ENCODE data around the gene ST6GALNAC4. TPM values are rescaled to one million over a fixed set of nuclear protein-coding genes. Genes with fewer than 3 reads are reported as not detected.

Gene ST6GALNAC4
- polyA plus RNA-seq, 4 donors, result 10.4 to 17.2 (median 13.7) TPM

DNA sequence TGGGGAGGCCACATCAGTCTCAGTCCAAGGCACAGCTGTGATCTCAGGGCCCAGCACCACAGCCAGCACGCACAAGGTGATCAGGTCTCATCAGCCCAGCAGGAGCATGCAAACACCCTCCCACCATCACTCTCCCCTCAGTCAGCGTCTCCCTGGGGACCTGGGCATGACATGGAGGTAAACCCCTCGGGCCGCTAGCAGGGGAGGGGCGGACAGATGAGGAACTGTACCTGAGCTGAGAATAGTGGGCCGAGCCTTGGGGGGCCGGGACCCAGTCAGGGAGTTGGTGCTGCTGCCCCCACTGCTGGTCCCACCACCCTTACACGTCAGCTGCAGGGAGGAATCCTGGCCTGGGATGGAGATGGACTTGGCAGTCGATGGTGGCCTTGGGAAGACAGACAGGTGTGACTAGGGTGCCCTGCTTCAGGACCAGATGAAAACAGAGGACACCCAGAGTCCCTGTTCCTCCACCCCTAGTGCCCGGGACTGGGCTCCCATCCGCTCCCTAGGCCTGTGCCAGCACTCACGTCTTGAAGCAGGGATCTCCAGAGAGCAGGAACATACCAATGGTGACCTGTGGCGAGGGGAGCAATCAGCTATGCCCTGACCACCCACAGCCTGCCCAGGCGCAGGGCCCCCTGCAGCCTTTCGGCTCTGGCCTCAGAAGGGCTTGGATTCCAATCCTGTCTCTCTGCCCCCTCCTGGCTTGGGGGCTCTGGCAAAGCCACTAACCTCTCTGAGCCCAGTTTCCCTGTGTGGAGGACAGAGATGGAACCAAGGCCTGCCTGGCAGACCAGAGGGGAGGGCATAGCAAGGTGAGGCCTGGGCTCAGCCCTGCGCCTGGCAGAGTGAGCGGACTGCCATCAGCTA, 31.2 kb upstream of the ST6GALNAC4 start:
- DNase-seq (ENCODE audit: low read depth in 4 of 4, low spot score in 2 of 4), result no peak

- no peak for DNase-seq (ENCODE audit: low read depth in 4 of 4, low spot score in 2 of 4)
Observed at GRCh38 chr9:127946728-127947127, 29.9 kb upstream of the ST6GALNAC4 start.

- no peak for DNase-seq (ENCODE audit: low read depth in 4 of 4, low spot score in 2 of 4)
Observed at GRCh38 chr9:127945942-127946341, 29.1 kb upstream of the ST6GALNAC4 start.

- DNase-seq (ENCODE audit: low read depth in 4 of 4, low spot score in 2 of 4), result no peak
Observed at GRCh38 chr9:127945338-127945737, 28.5 kb upstream of the ST6GALNAC4 start.

DNA sequence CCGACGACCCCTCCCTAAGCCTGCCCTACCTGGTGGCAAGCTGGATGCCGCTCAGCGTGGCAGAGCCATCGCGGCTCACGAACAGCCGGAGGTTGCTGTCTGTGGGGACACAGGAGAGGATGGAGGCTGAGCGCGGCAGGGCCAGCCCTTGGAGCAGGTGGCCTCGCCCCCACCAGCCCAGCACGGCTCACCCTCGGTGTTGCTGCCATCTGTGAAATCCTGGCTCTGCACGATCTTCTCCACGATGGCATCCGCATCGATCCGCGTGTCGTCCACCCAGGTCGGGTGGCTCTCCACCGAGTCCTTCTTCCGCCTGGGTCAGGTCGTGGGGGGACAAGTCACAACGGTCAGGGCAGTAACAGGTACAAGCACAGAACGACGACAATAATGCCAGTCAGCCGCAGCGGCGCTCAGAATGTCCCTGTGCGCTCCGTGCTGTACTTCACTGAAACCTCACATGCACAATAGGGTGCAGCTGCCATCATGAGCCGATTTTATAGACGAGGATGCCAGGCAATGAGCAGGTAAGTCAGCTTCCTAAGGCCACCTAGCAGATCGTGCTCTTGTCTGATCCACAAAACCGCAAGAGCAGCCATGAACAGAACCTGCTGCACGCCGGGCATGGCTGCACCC, 27.9 kb upstream of the ST6GALNAC4 start:
- DNase-seq (ENCODE audit: low read depth in 4 of 4, low spot score in 2 of 4), result no peak

DNA sequence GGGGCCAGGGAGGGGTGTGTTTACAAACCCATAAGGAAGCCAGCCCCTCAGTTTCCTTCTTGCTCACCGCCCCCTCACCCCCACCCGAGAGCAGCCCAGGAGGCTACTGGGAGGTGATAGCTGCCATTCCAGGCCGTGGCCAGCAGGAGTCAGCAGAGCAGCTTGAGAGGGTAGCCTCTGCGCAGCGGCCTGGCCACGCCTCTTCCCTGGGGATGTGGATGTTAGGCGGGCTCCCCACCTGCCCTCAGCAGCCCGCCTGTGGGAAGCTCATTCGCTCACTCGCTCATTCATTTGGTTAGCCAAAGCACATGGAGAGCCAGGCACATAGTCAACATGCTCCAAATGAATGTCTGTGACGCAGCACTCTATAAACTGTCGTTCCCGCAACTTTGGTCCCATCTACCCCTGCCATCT, 26.9 kb upstream of the ST6GALNAC4 start:
- no peak for DNase-seq (ENCODE audit: low read depth in 4 of 4, low spot score in 2 of 4)

DNA sequence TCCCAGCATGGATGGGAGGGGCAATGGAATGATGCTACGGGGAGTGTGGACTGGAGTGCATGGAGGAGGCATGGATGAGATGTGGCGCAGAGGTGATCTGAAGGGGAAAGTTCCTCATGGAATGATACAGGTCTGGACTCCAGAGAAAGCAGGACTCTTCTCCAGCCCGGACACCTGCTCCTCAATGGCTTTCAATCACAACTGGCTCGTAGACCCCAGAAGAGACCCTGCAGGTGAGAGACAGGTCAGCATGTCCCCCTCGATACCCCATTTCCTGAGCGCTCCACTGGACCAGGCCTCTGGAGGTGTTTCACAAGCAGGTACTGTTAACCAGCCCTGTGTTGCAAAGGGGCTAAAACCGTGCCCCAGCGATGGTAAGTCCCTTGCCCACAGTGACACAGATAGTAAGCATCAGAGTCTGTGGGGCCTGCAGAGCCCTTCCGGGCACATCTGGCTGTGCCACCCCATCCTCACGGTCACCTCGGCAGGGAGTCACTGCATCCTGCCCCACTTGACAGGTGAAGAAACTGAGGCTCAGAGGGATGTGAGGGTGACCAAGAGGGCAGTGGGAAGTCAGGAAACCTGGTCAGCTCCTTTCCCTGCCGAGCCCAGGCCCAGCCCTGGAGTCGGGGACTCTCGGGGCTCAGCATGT, 26.3 kb upstream of the ST6GALNAC4 start:
- DNase-seq (ENCODE audit: low read depth in 4 of 4, low spot score in 2 of 4), result no peak

- DNase-seq (ENCODE audit: low read depth in 4 of 4, low spot score in 2 of 4), result no peak
Observed at GRCh38 chr9:127942216-127943010, 25.6 kb upstream of the ST6GALNAC4 start.

DNA sequence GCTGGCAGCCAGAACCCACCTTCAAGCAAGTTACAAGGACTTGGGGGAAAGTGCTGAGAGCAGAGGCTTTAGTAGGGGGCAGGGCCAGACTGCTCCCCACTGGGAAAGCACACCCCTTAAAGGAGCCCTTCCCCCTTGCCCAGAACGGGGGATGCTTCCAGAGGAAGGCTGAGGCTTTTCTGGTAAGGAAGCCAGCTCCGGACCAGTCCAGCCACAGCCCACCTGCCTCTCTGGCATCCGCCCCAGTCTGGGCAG, 25.0 kb upstream of the ST6GALNAC4 start:
- no peak for DNase-seq (ENCODE audit: low read depth in 4 of 4, low spot score in 2 of 4)

DNA sequence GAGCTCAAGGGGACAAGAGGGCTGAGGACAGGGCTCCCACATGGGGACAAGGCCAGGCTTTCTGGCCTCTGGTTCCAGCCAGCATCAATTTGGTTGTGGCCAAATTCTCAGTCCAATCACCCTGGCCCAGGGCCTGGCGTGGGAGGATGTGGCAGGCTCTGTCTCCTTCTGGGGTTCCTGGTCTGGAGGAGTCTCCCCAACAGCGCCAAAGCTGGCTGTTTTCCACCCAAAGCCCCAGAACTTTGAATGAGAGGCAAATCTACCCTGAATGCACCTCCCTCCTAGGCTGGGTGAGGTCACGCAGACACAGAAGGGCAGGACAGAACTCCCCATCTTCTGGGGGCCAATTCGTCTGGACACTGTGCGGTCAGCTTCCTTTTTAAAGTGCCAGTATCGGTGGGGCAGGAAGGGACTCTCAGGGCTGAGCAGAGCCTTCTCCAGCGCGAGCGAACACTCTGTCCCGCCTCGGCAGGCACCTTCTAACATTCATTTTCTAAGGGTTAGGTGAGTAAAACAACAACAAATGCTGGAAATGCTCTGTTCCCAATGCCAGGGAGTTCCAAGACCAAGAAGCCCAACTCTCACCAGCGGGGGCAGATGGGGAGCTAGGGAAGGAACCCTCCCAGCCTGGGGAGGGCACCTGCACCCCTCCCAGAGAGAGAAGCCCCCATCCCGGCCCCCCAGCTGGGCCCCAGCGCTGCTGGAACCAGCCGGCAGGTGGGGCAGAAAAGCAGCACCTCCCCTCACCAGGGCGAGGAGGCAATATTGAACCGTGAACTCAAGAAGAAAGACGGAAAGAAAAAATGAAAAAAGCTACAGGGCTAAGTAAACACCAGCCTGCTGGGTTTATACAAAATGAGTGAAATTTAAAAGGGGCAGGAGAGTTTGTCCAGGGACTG, 24.5 kb upstream of the ST6GALNAC4 start:
- DNase-seq (ENCODE audit: low read depth in 4 of 4, low spot score in 2 of 4), result no peak

- DNase-seq (ENCODE audit: low read depth in 4 of 4, low spot score in 2 of 4), result no peak
Observed at GRCh38 chr9:127940593-127940992, 23.8 kb upstream of the ST6GALNAC4 start.

- no peak for DNase-seq (ENCODE audit: low read depth in 4 of 4, low spot score in 2 of 4)
Observed at GRCh38 chr9:127938298-127938690, 21.5 kb upstream of the ST6GALNAC4 start.

GRCh38 chr9:127937388-127938297, 20.8 kb upstream of the ST6GALNAC4 start, which contains the start of gene DPM2:
Gene DPM2, minus strand, starts transcription at chr9:127937854. Its CDS starts 34 bp downstream, at chr9:127937820.
- DNase-seq (ENCODE audit: low read depth in 4 of 4, low spot score in 2 of 4), result peak in 2 of 4 donors; percentile 75 to 79

DNA sequence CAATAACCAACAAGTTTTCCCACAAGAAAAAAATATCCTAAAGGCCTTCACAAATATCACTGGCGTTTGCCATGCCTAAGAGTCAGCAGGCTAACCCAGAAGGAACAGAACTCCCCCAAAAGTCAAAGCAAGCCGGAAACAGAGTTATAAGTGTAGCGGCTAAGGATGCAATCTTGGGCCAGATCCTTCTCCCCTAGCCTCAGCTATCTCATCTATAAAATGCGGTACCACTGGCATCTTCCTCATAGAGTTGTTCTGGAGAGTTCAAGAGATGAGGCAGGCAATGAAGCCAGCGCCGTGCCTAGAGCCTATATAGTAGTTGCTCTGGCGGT, 20.2 kb upstream of the ST6GALNAC4 start:
- DNase-seq (ENCODE audit: low read depth in 4 of 4, low spot score in 2 of 4), result no peak

GRCh38 chr9:127936347-127936852, 19.6 kb upstream of the ST6GALNAC4 start:
- DNase-seq (ENCODE audit: low read depth in 4 of 4, low spot score in 2 of 4), result no peak

GRCh38 chr9:127935765-127936221, 19.0 kb upstream of the ST6GALNAC4 start:
- no peak for DNase-seq (ENCODE audit: low read depth in 4 of 4, low spot score in 2 of 4)

DNA sequence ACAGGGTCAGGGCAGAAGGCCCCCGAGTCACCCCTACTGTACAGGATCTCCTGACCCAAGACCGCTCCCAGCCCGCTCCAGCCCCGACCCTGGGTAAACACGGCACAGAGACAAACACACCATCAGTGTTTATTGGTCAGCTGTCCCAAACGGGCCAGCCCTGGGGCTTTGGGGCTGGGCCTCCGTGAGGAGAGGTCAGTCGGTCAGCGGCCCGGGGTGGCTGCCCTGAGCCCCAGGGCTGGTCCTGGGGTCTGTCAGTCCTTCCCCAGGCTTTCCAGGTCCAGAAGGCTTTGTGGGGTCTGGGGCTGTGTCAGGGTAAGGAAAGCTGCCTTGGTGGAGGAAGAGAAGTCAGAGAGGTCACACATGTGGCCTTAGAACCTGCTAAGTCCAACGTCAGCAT, 18.1 kb upstream of the ST6GALNAC4 start:
- DNase-seq (ENCODE audit: low read depth in 4 of 4, low spot score in 2 of 4), result no peak

GRCh38 chr9:127934248-127934647, 17.4 kb upstream of the ST6GALNAC4 start:
- no peak for DNase-seq (ENCODE audit: low read depth in 4 of 4, low spot score in 2 of 4)

Measured in left renal cortex interstitium (tissue), 4 donors.